ENCODE results near the gene CDK18. TPM values are rescaled to one million over a fixed set of nuclear protein-coding genes. Genes with fewer than 3 reads are reported as not detected.
A peak's percentile ranks its signal among the peaks of the same experiment; 100 is the strongest.

CDK18 gene
- polyA plus RNA-seq, 1 donor from 2014 or later = 0.95 TPM

DNA sequence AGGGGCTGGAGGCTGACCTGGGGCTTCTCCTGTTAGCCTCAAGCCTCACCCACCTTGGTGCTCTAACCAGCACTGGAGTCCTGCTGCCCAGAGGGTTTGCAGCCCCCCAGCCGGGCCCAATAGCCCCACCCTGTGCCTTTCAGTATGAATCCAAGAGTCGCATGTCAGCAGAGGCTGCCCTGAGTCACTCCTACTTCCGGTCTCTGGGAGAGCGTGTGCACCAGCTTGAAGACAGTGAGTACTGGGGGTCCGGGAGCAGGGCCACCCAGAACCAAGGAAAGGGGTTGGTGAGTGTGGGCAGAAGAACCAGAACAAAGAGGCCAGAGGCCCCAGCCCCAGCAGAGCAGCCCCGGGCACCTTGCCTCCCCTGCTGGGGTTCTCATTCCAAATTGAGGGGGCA is 25.6 kb downstream of the CDK18 start:
- no peaks in the 10 kb centered on the region for H3K9me3 Mint-ChIP-seq
- peaks cover 2% of the 10 kb centered on the region for H3K36me3 Mint-ChIP-seq
- peak overlapping the region in 1 of 4 donors; percentile 78 for H3K4me3 Mint-ChIP-seq
- peak overlapping the region in 1 of 3 donors; percentile 73 for H3K27ac Mint-ChIP-seq
- H3K4me1 Mint-ChIP-seq = peaks cover 0 to 4% (median 0%) of the 10 kb centered on the region in 3 donors
- H3K27me3 Mint-ChIP-seq = no peaks in the 10 kb centered on the region

DNA sequence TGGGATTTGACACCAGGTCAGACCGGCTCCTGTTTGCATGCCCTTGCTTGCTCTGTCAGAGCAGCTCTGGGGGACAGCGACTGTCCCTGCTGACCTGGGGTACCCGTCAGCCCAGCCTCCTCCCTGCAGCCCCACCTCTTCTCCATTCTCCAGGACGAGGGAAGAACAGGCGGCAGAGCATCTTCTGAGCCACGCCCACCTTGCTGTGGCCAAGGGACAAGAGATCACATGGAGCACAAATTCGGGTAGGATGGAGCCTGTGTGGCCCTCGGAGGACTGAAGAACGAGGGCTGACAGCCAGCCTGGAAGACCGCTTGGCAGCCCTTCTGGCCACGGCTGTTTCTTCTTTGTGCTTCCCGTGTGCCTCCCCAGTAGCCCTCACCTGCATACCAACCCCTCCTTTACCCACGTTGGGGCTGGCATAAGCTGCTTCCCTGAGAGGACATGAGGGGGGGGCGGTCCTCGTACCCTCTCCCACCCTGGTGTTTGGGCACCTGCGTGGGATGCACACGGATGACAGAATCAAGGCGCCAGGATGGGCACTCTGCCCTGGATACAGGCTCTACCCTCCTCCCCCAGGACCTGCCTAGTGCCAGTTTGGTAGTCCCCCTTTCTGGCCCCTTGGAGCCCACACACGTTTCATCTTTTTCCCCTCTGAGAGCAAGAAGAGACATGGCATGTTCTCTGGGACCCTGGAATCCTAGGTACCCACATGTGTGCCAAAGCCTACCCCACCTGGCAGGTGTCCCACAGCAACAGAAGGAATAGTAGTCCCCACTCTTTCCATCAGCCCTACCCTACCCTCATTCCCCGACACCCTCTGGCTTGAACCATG is 26.9 kb downstream of the CDK18 start:
- peaks cover under 1% of the 10 kb centered on the region for H3K36me3 Mint-ChIP-seq
- H3K27ac Mint-ChIP-seq = no peak overlapping the region
- no peak overlapping the region for H3K4me3 Mint-ChIP-seq
- peaks cover 0 to 4% (median 0%) of the 10 kb centered on the region in 3 donors for H3K4me1 Mint-ChIP-seq
- H3K27me3 Mint-ChIP-seq = peaks cover 5% of the 10 kb centered on the region
- no peaks in the 10 kb centered on the region for H3K9me3 Mint-ChIP-seq

DNA sequence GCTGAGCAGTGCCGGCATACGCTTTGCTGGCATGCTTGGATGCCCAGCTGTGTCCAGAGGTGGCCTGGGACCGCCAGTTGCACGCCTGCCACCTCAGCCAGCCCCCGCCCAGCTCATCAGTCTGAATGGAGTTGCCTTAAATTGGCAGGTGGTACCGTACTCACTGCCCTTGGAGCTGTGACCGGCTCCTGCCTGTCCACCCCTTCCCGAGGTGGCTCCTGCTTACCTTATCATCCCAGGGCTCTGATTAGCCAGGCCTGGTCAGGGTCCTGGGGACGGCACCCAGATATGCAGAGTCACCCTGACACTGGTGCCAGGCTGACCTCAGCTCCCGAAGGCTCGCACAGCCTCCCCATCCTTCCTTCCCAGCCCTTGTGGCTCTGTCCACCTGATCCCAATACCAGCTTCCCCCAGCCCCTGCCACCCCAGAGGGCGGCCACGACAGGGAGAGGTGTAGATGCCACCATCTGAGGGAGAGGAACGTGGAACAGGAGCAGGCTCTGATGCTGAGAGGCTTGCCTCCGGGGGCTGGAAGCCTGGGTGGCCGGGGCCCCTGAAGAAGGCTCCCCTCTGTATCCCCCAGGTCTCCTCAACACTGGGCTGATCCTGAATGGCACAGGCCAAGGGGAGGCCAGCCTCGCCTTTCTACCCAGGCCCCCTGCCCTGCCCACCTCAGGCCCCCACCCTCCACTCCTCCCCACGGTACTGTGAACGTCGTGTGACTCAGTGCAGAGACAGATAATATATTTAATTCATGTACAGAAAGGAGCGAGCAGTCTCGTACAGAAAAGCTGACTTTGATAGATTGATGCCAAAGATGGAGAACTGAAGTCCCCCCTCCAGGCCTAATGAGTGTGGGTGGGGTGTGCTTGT is 27.8 kb downstream of the CDK18 start:
- no peak overlapping the region for H3K27ac Mint-ChIP-seq
- H3K4me3 Mint-ChIP-seq = no peak overlapping the region
- no peaks in the 10 kb centered on the region for H3K9me3 Mint-ChIP-seq
- peaks cover 5 to 10% (median 7%) of the 10 kb centered on the region in 3 donors for H3K4me1 Mint-ChIP-seq
- peaks cover 7% of the 10 kb centered on the region for H3K27me3 Mint-ChIP-seq
- no peaks in the 10 kb centered on the region for H3K36me3 Mint-ChIP-seq

DNA sequence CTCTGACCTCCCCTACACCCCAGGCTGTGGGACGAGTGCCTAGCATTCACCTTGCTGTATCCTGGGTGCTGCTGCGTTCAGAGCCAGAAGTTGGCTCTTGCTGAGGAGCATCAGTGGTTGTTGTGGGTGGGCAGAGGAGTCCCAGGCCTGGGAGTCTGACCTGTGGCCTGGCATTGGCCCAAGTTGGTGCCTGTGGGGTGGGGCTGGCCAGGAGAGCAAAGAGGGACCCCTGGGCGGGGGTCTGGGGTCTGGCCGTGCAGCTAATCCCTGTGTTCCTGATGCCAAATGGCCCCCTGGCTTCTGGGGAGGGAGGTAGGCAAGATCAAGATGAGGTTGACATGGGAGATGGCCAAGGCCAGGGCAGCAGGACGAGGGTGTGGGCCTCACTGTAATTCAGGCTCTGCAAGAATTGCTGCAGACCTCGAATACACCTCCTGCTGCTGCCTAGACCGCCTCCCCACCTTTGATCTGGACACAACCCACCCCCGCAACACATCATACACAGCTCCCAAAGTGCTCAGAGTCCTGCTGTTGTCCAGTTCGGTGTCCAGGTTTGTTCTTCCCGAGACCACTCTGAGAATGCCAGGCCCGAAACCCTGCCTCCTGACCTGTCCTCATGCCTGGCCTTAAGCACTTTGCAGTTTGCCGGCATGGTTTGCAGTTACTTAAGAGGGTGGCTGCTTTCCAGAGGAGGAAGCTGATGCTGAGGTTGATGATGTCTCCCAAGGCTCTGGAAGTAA is 28.7 kb downstream of the CDK18 start:
- Mint-ChIP-seq H3K9me3 (no peaks in the 10 kb centered on the region), H3K27ac (peak overlapping the region in 1 of 3 donors; percentile 80), H3K4me3 (no peak overlapping the region), H3K4me1 (peaks cover 6 to 11% (median 8%) of the 10 kb centered on the region in 3 donors), H3K27me3 (peaks cover 7% of the 10 kb centered on the region), H3K36me3 (no peaks in the 10 kb centered on the region)

DNA sequence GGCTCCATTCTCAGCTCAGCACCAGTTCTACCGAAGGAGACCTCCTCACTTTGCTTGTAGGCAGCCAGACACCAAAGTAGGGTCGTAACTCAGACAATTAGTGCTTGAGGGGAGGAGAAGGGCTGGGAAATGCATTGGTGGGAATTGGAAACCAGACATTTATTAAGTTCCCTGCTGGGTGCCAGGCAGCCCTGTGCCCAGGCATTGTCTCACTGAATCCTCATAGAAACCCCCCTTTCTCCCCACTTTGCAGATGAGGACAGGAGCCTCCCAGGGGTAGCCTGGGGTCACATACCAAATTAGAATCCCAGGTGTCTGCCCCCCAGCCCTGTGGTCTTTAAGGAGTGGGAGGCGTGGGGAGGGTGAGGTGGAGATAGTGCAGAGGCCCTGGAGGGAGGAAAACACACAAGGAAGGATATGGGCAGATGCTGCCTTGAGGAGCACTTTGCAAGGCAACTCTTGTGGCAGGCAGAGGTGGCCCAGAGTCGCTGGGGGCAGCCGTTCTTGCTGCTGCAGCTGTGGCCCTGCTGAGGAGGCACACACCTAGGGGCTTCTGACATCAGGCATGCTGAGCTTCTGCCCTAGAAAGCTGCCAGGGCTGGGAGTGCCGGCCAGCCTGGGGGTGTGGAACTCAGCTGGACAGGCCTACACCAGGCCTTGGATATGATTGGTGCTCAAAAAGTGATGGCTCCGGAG is 29.4 kb downstream of the CDK18 start:
- H3K27ac Mint-ChIP-seq = peak overlapping the region in 1 of 3 donors; percentile 80
- peaks cover 6 to 11% (median 8%) of the 10 kb centered on the region in 3 donors for H3K4me1 Mint-ChIP-seq
- H3K36me3 Mint-ChIP-seq = no peaks in the 10 kb centered on the region
- no peaks in the 10 kb centered on the region for H3K9me3 Mint-ChIP-seq
- H3K4me3 Mint-ChIP-seq = no peak overlapping the region
- H3K27me3 Mint-ChIP-seq = peaks cover 7% of the 10 kb centered on the region

DNA sequence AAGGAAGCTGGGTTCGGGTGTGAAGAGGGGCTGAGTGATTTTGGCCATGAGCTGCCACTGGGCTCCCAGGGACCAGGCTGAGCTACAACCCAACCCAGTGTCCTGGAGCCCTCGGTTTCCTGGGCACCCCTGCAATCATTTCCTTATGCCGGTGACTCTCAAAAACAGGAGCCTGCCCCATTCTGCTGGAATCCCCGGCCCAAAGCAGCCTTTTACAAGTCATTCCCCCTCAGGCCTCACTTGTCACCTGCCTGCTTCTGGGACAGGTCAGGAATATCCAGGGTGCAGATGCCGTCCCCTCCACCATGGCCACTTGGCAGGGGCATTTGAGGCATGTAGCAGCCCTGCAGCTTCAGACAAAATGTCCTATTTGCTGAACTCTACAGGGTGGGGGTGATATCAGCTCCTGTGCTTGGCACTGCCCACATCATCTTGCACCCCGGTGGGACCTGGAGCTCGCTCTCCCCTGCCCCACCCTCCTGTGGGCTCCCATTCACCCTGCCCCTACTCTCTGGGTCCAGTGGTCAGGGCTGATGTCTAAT is 30.0 kb downstream of the CDK18 start:
- H3K4me1 Mint-ChIP-seq = peaks cover 6 to 11% (median 8%) of the 10 kb centered on the region in 3 donors
- H3K4me3 Mint-ChIP-seq = no peak overlapping the region
- H3K27me3 Mint-ChIP-seq = peaks cover 7% of the 10 kb centered on the region
- no peaks in the 10 kb centered on the region for H3K36me3 Mint-ChIP-seq
- no peak overlapping the region for H3K27ac Mint-ChIP-seq
- H3K9me3 Mint-ChIP-seq = no peaks in the 10 kb centered on the region

DNA sequence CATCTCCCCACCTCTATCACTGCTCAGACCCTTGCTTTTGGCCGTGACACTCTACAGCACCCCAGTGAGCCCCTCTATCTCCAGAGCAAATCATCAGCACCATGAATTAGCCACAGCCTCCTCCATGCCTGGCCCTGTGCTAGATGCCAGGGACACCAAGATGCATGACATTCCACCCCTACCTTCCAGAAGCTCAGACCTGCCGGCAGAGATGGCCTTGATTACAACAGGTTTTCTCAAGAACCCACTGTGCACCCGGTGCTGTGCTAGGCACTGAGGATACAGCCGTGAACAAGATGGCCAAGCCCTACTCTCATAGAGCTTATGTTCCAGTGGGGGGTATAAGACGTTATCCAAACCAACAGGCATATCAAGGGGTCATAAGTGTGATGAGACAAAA is 30.6 kb downstream of the CDK18 start:
- Mint-ChIP-seq H3K36me3 (no peaks in the 10 kb centered on the region), H3K9me3 (no peaks in the 10 kb centered on the region), H3K4me1 (peaks cover 6 to 11% (median 8%) of the 10 kb centered on the region in 3 donors), H3K27me3 (peaks cover 7% of the 10 kb centered on the region), H3K27ac (no peak overlapping the region), H3K4me3 (no peak overlapping the region)

DNA sequence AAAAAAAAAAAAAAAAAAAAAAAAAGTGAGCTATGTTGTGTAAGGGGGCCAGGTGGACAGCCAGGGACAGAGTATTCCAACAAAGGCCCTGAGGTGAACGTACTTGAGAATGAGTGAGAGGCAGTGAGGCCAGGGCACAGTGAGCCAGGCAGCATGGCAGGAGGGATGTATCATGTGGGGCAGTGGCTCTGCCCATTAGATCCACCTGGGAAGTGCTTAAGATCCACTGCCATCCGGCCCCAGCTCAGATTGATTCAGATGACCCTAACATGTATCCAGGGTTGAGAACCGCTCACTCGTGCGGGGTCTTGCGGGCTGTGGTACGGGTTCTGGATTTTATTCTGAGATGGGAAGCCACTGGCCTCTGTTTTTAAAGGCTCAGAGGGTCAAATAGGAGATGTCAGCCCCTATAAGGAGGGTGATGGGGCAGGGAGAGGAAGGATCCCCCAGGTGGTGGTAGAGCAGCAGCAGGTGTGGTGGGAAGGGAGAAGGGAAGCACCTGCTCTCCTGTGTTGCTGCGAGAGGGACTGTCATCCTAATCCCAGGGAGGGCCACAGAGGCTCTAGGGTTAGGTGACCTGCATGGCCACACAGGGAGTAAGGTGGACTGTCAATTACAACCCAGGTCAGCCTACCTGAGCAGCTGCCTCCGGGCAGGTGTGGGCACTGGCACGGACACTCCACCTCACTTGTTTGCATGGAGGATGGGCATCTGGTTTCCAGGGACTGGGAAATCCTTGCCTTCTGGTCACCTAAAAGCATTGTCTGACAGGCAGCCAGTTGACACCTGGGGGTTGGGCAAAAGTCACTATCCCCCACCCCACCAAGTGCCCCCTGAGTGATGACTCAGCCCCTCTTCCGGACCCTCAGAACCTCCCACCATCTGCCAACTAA is 31.6 kb downstream of the CDK18 start:
- Mint-ChIP-seq H3K27me3 (peaks cover 10% of the 10 kb centered on the region), H3K27ac (no peak overlapping the region), H3K9me3 (no peaks in the 10 kb centered on the region), H3K4me1 (peaks cover 6 to 8% (median 7%) of the 10 kb centered on the region in 3 donors), H3K36me3 (no peaks in the 10 kb centered on the region), H3K4me3 (peak overlapping the region in 1 of 4 donors; percentile 53)

DNA sequence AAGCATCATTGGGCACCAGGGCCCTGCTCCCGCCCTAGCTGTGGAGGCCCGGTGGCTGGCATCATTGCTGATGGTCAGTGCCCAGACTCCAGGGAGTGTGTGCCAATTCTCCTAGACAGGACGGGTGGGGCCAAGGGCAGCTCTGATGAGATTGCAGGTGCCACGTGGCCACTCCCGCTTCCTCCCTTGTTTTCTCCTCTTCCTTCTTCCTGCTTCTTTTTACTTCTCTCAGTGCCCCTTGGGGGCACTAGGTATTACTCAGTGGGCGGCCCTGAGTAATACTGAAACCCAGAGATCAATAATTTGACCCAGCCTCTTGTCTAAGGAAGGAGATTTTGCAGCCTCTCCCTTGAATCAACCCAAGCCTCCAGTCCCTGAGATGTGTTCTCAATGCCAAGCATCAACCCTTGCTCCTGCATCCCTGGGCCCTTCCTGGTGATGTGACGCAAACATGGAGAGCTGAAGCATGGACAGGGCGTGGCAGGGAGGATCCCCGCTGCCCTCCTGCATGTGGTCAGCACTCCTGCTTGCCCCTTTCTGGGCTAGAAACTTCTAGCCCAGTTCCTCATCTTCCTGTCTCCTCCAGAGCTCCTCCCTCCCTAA is 32.4 kb downstream of the CDK18 start:
- H3K4me1 Mint-ChIP-seq = peaks cover 6 to 10% (median 7%) of the 10 kb centered on the region in 3 donors
- peaks cover 14% of the 10 kb centered on the region for H3K27me3 Mint-ChIP-seq
- no peak overlapping the region for H3K27ac Mint-ChIP-seq
- H3K36me3 Mint-ChIP-seq = peaks cover 2% of the 10 kb centered on the region
- peak overlapping the region in 1 of 4 donors; percentile 53 for H3K4me3 Mint-ChIP-seq
- H3K9me3 Mint-ChIP-seq = no peaks in the 10 kb centered on the region

DNA sequence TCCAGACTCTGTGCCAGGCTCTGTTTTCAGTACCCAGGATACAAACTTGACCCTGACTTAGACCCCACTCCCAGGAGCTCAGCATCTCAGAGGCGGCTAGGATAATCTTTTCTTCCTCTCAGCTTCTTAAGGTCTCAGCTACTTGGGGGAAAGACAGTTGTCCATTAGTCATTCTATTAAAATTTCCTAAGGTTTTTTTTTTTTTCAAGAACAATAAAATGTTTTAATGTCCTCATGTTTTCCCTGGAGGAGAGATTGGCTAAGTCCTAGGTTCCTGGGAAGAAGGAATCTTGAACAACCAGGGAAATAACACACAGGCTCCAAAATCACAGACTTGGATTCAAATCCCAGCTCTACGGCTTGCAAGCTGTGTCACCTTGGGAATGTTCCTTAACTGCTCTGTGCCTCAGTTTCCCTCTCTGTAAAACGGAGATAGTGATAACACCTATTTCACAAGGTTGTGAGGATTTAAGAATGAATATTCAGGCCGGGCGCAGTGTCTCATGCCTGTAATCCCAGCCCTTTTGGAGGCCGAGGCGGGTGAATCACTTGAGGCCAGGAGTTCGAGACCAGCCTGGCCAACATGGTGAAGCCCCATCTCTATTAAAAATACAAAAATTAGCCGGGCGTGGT is 33.0 kb downstream of the CDK18 start:
- Mint-ChIP-seq H3K27me3 (peaks cover 20% of the 10 kb centered on the region), H3K4me1 (peaks cover 6 to 11% (median 7%) of the 10 kb centered on the region in 3 donors), H3K9me3 (no peaks in the 10 kb centered on the region), H3K4me3 (no peak overlapping the region), H3K27ac (no peak overlapping the region), H3K36me3 (peaks cover 2% of the 10 kb centered on the region)

DNA sequence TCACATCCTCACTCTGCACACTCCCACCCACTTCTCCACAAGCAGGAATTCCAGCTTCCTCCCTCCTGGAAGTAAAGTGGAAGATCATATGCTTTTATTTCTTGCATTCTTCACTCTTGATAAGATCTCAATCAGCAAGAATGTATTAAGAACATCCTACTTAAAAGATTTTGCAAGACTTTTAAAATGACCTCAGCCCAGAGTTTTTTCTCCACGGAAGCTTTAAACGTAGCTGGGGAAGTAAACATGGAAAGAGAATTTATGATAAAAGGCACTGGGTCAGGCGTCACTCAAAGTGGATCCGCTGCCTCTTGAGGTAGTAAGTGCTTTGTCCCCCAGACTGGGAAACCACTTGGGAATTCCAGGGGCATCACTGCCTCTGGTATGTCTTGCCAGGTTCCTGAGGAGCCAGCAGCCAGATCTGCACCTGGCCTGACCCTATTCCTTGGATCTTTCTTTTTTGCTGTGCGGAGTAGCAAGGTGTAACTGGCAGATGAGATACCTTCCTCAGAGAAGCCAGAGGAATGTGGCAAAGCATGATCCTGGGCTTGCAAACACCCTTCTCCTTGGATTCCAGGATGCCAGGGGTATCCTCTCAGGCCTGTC is 33.9 kb downstream of the CDK18 start:
- H3K27me3 Mint-ChIP-seq = peaks cover 24% of the 10 kb centered on the region
- H3K36me3 Mint-ChIP-seq = peaks cover 2% of the 10 kb centered on the region
- no peak overlapping the region for H3K27ac Mint-ChIP-seq
- H3K4me3 Mint-ChIP-seq = no peak overlapping the region
- H3K4me1 Mint-ChIP-seq = peaks cover 6 to 11% (median 7%) of the 10 kb centered on the region in 3 donors
- no peaks in the 10 kb centered on the region for H3K9me3 Mint-ChIP-seq

DNA sequence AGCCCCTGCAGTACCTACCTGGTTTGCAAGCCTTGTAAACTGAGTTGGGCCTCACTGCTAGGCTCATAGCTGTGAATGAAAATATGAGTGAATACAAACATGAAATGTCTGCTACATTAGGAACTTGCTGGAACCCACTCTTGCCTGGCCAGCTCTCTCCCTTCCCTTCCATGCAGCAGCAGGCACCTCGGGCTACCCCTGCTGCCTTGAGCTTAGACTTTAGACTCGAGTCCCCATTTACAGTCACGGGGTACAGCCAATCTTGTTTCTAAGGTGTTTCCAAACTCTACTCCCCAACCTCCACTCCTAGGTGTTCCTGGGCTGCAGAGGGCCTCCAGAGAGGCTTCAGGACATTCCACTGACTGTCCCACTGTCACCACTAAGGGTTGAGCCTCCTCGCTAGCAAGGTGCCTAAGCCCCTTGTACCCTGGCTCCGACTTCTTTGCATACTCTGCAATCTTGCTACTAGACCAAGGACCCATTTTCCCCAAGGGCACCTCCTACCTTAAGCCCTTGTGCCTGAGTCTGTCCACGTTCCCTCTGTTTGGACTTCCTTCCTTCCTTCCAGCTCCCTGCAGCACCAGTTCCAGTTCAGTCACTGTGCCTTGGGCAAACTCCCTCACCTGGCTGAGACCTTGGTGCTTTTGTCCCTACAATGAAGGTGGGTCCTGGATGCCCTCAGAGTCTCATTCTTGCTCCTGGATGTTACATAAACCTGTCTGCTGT is 36.9 kb downstream of the CDK18 start:
- no peak overlapping the region for H3K4me3 Mint-ChIP-seq
- no peak overlapping the region for H3K27ac Mint-ChIP-seq
- peaks cover 6 to 11% (median 7%) of the 10 kb centered on the region in 3 donors for H3K4me1 Mint-ChIP-seq
- peaks cover 2% of the 10 kb centered on the region for H3K36me3 Mint-ChIP-seq
- H3K27me3 Mint-ChIP-seq = peaks cover 35% of the 10 kb centered on the region
- no peaks in the 10 kb centered on the region for H3K9me3 Mint-ChIP-seq
